ENCODE measurements around the gene PROCR.

GRCh38 chr20:35174458-35175216, 2.8 kb downstream of the PROCR start:
- TF ChIP-seq PBX3 (IDR thresholded peaks at IDR 0.05; ENCODE audit: insufficient replicate concordance, low read depth, low read length), result no peak
- no peak for TF ChIP-seq PRDM15 (CRISPR knock-in tag; IDR thresholded peaks at IDR 0.05)
- no peak for TF ChIP-seq FOS (IDR thresholded peaks at IDR 0.05; ENCODE audit: borderline replicate concordance, extremely low read depth, insufficient read length)
- TF ChIP-seq NRF1 (conservative IDR thresholded peaks at IDR 0.05; ENCODE audit: low read depth, low read length), result no peak
- no peak for TF ChIP-seq RELA (IDR thresholded peaks at IDR 0.05; ENCODE audit: borderline replicate concordance, partially characterized antibody)
- no peak for TF ChIP-seq HCFC1 (IDR thresholded peaks at IDR 0.05; ENCODE audit: low read length)
- TF ChIP-seq TAF1 (IDR thresholded peaks at IDR 0.05; ENCODE audit: borderline replicate concordance, low read depth, low read length), result no peak

Measured in GM12878 (cell line).